ENCODE measurements around the gene AXL. TPM values are rescaled to one million over a fixed set of nuclear protein-coding genes. Genes with fewer than 3 reads are reported as not detected.

Gene AXL
- total and polyA plus RNA-seq, 2 of the 8 experiments (the other 6 are each of a cell fraction or from before 2014, with no cell fraction given) = 35.3 to 51.0 TPM

- Histone ChIP-seq H3K79me2 (ENCODE audit: control insufficient read depth in 1 of 2, insufficient read depth in 2 of 2, low read length in 2 of 2) (peaks cover 0 to 8% of the 10 kb centered on the region in 2 experiments; a peak in 2 of 4 replicates), H4K20me1 (replicated peaks in 1 of 2; ENCODE audit: control insufficient read depth in 1 of 2, insufficient read depth in 2 of 2, low read length in 2 of 2) (peaks cover 0 to 8% of the 10 kb centered on the region in 2 experiments), H4K5ac (ENCODE audit: insufficient read length, low read depth, low read length) (peak overlapping the region; percentile 45), H3K4me1 (replicated peaks in 1 of 4; ENCODE audit: control insufficient read depth in 3 of 4, insufficient read depth in 4 of 4, low read length in 3 of 4) (peaks cover 0 to 10% (median under 1%) of the 10 kb centered on the region in 4 experiments; a peak in 3 of 7 replicates), H2BK120ac (replicated peaks; ENCODE audit: low read depth, low read length) (no peak overlapping the region), H3K23ac (ENCODE audit: insufficient read length) (no peak overlapping the region), H2AK5ac (ENCODE audit: low read depth, low read length) (no peak overlapping the region), H3K23me2 (ENCODE audit: low read depth, low read length) (peaks cover 7% of the 10 kb centered on the region), H3K4me2 (ENCODE audit: insufficient read depth in 1 of 2, low read depth in 2 of 2, low read length in 2 of 2) (peak overlapping the region; percentile 80 to 83), H4K8ac (ENCODE audit: extremely low read depth, insufficient read depth, low read length) (no peak overlapping the region), H3K18ac (ENCODE audit: extremely low read depth, low read length) (peak overlapping the region; percentile 60; the same call in 1 of the 2 replicates), H2BK15ac (ENCODE audit: low read length) (no peak overlapping the region), H3K27me3 (replicated peaks in 1 of 4; ENCODE audit: control insufficient read depth in 3 of 4, extremely low read depth in 1 of 4, insufficient read depth in 3 of 4, low read length in 3 of 4) (no peaks in the 10 kb centered on the region), H3K14ac (ENCODE audit: insufficient read length) (no peak overlapping the region), H3K79me1 (ENCODE audit: low read depth, low read length) (peaks cover 7% of the 10 kb centered on the region; the same call in 1 of the 2 replicates), H2BK12ac (ENCODE audit: low read depth, low read length) (no peak overlapping the region), H2AFZ (ENCODE audit: low read length) (no peak overlapping the region), H2BK5ac (ENCODE audit: low read depth, low read length) (peak overlapping the region; percentile 71), H2BK20ac (ENCODE audit: low read length) (no peak overlapping the region), H3K56ac (replicated peaks; ENCODE audit: insufficient read length, low read depth, low read length) (peak overlapping the region; percentile 80), H3K36me3 (ENCODE audit: control insufficient read depth in 2 of 4, insufficient read depth in 4 of 4, low read length in 3 of 4) (peaks cover 21 to 32% (median 25%) of the 10 kb centered on the region in 4 experiments; a peak in 7 of 8 replicates), H4K91ac (replicated peaks; ENCODE audit: insufficient read length, low read length) (no peak overlapping the region), H3K4me3 (ENCODE audit: extremely low read depth in 1 of 4, insufficient read depth in 2 of 4, low read depth in 3 of 4, low read length in 4 of 4) (peak overlapping the region; percentile 62 to 91 (median 77)), H3K4ac (replicated peaks; ENCODE audit: insufficient read length, low read depth, low read length) (no peak overlapping the region), H3K9me3 (ENCODE audit: insufficient read depth in 2 of 2, low read depth in 1 of 2, low read length in 1 of 2) (no peaks in the 10 kb centered on the region), H3K27ac (ENCODE audit: low read depth, low read length) (0 out of 2 replicates have a peak overlapping the region, but pooled peaks have one; percentile 92), H3K9ac (replicated peaks in 1 of 4; ENCODE audit: extremely low read depth in 1 of 4, low read depth in 3 of 4, low read length in 3 of 4) (peak overlapping the region in 3 of 4 experiments; percentile 79 to 94 (median 93); a peak in 6 of 7 replicates)
- ChIA-PET POLR2A (ENCODE audit: partially characterized antibody) (interaction anchor here (0.6 to 22.6 kb wide), 24 partner anchors 13 to 1055 kb away, joined by 3 to 579 read pairs (median 4); partner anchors contain the start of genes ACTMAP, HNRNPUL1 and TGFB1), CTCF (ENCODE audit: partially characterized antibody) (interaction anchor here (0.7 to 7.3 kb wide), 19 partner anchors 10 to 333 kb away, joined by 3 to 63 read pairs (median 4); no protein-coding TSS in a partner anchor)
- FAIRE-seq = no peak
- 48% methylated on average over 25 of the region's 26 CpGs; no CpG with 5 or more reads in 1 of the 2 experiments for WGBS, 2 experiments (ENCODE audit: extremely low coverage in 1 of 2, insufficient coverage in 1 of 2, insufficient read length in 1 of 2, insufficient replicate concordance in 2 of 2, low coverage in 1 of 2, low lambda C conversion rate in 2 of 2, missing lambda C conversion rate in 1 of 2)
- no peak for TF ChIP-seq KDM5A (IDR thresholded peaks at IDR 0.05; ENCODE audit: low read length)
- no peak for TF ChIP-seq TAF1 (IDR thresholded peaks at IDR 0.05; ENCODE audit: low read depth, low read length)
- TF ChIP-seq POU5F1 (IDR thresholded peaks at IDR 0.05; ENCODE audit: low read depth, low read length) = no peak
- no peak for TF ChIP-seq EP300 (IDR thresholded peaks at IDR 0.05; ENCODE audit: borderline replicate concordance in 1 of 2, low read depth in 2 of 2, low read length in 2 of 2)
- peak; percentile 1; the same call in 1 of the 2 replicates for TF ChIP-seq POLR2AphosphoS5 (IDR thresholded peaks at IDR 0.05; ENCODE audit: low read depth, low read length)
- TF ChIP-seq EGR1 (IDR thresholded peaks at IDR 0.05; ENCODE audit: borderline replicate concordance, low read depth, low read length) = no peak
- peak in 1 of 2 experiments; percentile 33; a peak in 2 of 3 replicates for TF ChIP-seq POLR2A (IDR thresholded peaks at IDR 0.05; ENCODE audit: control extremely low read depth in 1 of 2, low read depth in 2 of 2, low read length in 2 of 2)
- peak in 1 of 2 experiments; percentile 48 for DNase-seq (ENCODE audit: low read depth in 1 of 2, low spot score in 2 of 2)
Observed at GRCh38 chr19:41309180-41310032, 90.4 kb downstream of the AXL start.

All from H1 (cell line).